OCI-LY3 (cell line): ENCODE data around the gene FIZ1.

Experiments
- H2AFZ ChIP-seq: fragments of 200-600, 300-600 bp; shearing (Covaris generic); 2 replicates; pipeline ENCODE4 v1.6.0; 2014; ENCODE audit warnings: antibody characterized with exemption, low read depth, low read length
- H3K27ac ChIP-seq: fragments of 200-600, 300-600 bp; sonication (generic); 2 replicates; pipeline ENCODE4 v1.5.1; 2014; ENCODE audit warnings: mild to moderate bottlenecking, low read length, moderate library complexity, mixed read lengths
- H3K27me3 ChIP-seq: fragments of 200-600, 300-600 bp; sonication (generic); 2 replicates; pipeline ENCODE4 v1.6.1; 2014; ENCODE audit warnings: low read depth, low read length, mixed read lengths
- H3K36me3 ChIP-seq: fragments of 200-600, 300-600 bp; sonication (generic); replicated peaks from 2 replicates; pipeline ENCODE3; 2014; ENCODE audit warnings: low read depth, low read length, mixed read lengths
- H3K4me1 ChIP-seq: fragments of 300-600, 200-600 bp; sonication (generic); 2 replicates; pipeline ENCODE4 v1.6.1; 2014; ENCODE audit warnings: low read length, mixed read lengths
- H3K4me2 ChIP-seq: fragments of 200-600, 300-600 bp; sonication (generic); 2 replicates; pipeline ENCODE4 v1.6.1; 2014; ENCODE audit warnings: low read length, mixed read lengths
- H3K4me3 ChIP-seq: fragments of 300-600, 200-600 bp; sonication (generic); 2 replicates; pipeline ENCODE4 v1.5.1; 2014; ENCODE audit warnings: antibody characterized with exemption, mild to moderate bottlenecking, low read length, moderate library complexity
- H3K79me2 ChIP-seq: fragments of 300-600, 200-600 bp; shearing (Covaris generic); 2 replicates; pipeline ENCODE4 v1.6.1; 2014; ENCODE audit warnings: mild to moderate bottlenecking, low read length, mixed read lengths
- H3K9ac ChIP-seq: fragments of 300-600, 200-600 bp; shearing (Covaris generic); 2 replicates; pipeline ENCODE4 v1.6.0; 2014; ENCODE audit warnings: mild to moderate bottlenecking, low read length, moderate library complexity
- H3K9me3 ChIP-seq: fragments of 200-600, 300-600 bp; shearing (Covaris generic); 2 replicates; pipeline ENCODE4 v1.6.1; 2014; ENCODE audit warnings: low read length, mixed read lengths; ENCODE audit not compliant: insufficient read depth
- H4K20me1 ChIP-seq: fragments of 200-600, 300-600 bp; sonication (generic); 2 replicates; pipeline ENCODE4 v1.6.1; 2016; ENCODE audit warnings: low read length, mixed read lengths; ENCODE audit not compliant: insufficient read depth
- CTCF ChIP-seq: fragments of 200-600, 300-600 bp; sonication (generic); IDR thresholded peaks from 2 replicates; pipeline ENCODE4 v1.5.1; 2014; ENCODE audit warnings: antibody characterized with exemption, low read length, low read depth
- EZH2phosphoT487 ChIP-seq: fragments of 200-600 bp; shearing (Covaris generic); IDR thresholded peaks from 2 replicates; pipeline ENCODE4 v1.6.1; 2018; ENCODE audit warnings: antibody characterized with exemption, mixed run types, low read depth

Gene FIZ1

GRCh38 chr19:55563261-55563690 is 36.0 kb downstream of the FIZ1 start:
- Histone ChIP-seq H3K9me3 (no peaks in the 10 kb centered on the region), H3K4me2 (no peak overlapping the region), H3K27ac (no peak overlapping the region), H3K9ac (no peak overlapping the region), H3K4me1 (no peaks in the 10 kb centered on the region), H3K4me3 (no peak overlapping the region), H3K27me3 (peaks cover 5% of the 10 kb centered on the region; the same call in 1 of the 2 replicates), H2AFZ (no peak overlapping the region), H3K79me2 (no peaks in the 10 kb centered on the region), H3K36me3 (no peaks in the 10 kb centered on the region), H4K20me1 (no peaks in the 10 kb centered on the region)
- TF ChIP-seq CTCF = no peak
- no peak for TF ChIP-seq EZH2phosphoT487

DNA sequence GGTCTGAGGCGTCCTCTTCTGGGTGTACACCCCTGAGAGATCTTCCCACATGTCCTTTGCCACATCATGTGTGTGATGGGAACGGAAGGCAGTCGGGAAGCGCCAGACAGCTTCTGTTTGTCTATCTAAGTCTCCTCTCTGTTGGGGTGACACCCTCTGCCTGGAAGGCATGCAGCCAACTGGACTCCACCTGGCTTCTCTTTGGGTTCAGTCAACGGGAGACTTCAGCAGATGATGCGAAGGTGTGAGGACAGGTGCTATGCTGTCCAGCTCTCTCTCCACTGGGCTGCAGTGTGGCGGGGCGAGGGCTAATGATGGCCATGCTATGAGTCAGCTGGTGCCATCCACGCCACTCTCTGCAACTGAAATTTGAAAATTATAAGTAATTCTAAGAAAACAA is 39.6 kb downstream of the FIZ1 start:
- H3K4me3 ChIP-seq = no peak overlapping the region
- H3K79me2 ChIP-seq = no peaks in the 10 kb centered on the region
- H2AFZ ChIP-seq = no peak overlapping the region
- peaks cover 5% of the 10 kb centered on the region; the same call in 1 of the 2 replicates for H3K27me3 ChIP-seq
- H4K20me1 ChIP-seq = no peaks in the 10 kb centered on the region
- H3K4me2 ChIP-seq = no peak overlapping the region
- TF ChIP-seq EZH2phosphoT487 = no peak
- TF ChIP-seq CTCF = no peak
- no peak overlapping the region for H3K27ac ChIP-seq
- no peaks in the 10 kb centered on the region for H3K9me3 ChIP-seq
- no peak overlapping the region for H3K9ac ChIP-seq
- H3K36me3 ChIP-seq = no peaks in the 10 kb centered on the region
- H3K4me1 ChIP-seq = no peaks in the 10 kb centered on the region

DNA sequence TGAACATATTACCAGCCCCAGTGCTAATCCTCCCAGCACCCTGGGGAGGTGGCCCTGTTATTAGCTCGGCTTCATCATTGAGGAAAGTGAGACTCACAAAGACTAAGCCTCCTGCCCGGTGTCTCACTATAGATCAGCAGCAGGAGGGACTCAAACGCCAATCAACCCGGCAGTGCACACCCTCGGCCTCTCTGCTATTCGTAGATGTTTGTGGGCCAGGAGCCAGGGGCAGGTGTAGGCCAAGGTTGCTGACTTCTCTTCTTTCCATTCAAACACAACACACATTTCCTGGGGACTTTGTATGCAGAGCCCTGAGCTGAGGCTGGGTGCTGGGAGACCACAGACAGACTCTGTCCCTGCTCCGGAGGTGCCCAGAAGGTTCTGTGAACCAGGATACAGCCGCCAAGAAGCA is 44.6 kb downstream of the FIZ1 start:
- H3K4me3 ChIP-seq = no peak overlapping the region
- peaks cover 5% of the 10 kb centered on the region; the same call in 1 of the 2 replicates for H3K4me1 ChIP-seq
- no peak for TF ChIP-seq EZH2phosphoT487
- TF ChIP-seq CTCF = no peak
- H3K9me3 ChIP-seq = no peaks in the 10 kb centered on the region
- peaks cover 10% of the 10 kb centered on the region; the same call in 1 of the 2 replicates for H3K27me3 ChIP-seq
- H2AFZ ChIP-seq = no peak overlapping the region
- no peaks in the 10 kb centered on the region for H3K79me2 ChIP-seq
- no peak overlapping the region for H3K9ac ChIP-seq
- no peaks in the 10 kb centered on the region for H4K20me1 ChIP-seq
- H3K4me2 ChIP-seq = no peak overlapping the region
- H3K27ac ChIP-seq = no peak overlapping the region
- H3K36me3 ChIP-seq = no peaks in the 10 kb centered on the region

GRCh38 chr19:55554302-55554701 is 45.0 kb downstream of the FIZ1 start:
- no peak overlapping the region for H3K9ac ChIP-seq
- H3K4me2 ChIP-seq = no peak overlapping the region
- no peaks in the 10 kb centered on the region for H3K79me2 ChIP-seq
- no peak overlapping the region for H2AFZ ChIP-seq
- no peaks in the 10 kb centered on the region for H3K9me3 ChIP-seq
- peaks cover 10% of the 10 kb centered on the region; the same call in 1 of the 2 replicates for H3K4me1 ChIP-seq
- no peak overlapping the region for H3K27ac ChIP-seq
- no peak overlapping the region for H3K4me3 ChIP-seq
- no peaks in the 10 kb centered on the region for H3K36me3 ChIP-seq
- H3K27me3 ChIP-seq = peaks cover 10% of the 10 kb centered on the region; the same call in 1 of the 2 replicates
- TF ChIP-seq EZH2phosphoT487 = no peak
- TF ChIP-seq CTCF = no peak
- no peaks in the 10 kb centered on the region for H4K20me1 ChIP-seq
